ENCODE measurements around the gene VARS1. TPM values are rescaled to one million over a fixed set of nuclear protein-coding genes. Genes with fewer than 3 reads are reported as not detected.

VARS1 gene
- polyA plus RNA-seq, 2 of the 4 experiments (the other 2 are of a cell fraction): 17.7 to 57.2 TPM

GRCh38 chr6:31781244-31782125 is 14.1 kb downstream of the VARS1 start (continued):
- TF ChIP-seq MAZ (IDR thresholded peaks at IDR 0.05; ENCODE audit: borderline replicate concordance, low read depth, low read length): no peak
- TF ChIP-seq, protein P1, sequence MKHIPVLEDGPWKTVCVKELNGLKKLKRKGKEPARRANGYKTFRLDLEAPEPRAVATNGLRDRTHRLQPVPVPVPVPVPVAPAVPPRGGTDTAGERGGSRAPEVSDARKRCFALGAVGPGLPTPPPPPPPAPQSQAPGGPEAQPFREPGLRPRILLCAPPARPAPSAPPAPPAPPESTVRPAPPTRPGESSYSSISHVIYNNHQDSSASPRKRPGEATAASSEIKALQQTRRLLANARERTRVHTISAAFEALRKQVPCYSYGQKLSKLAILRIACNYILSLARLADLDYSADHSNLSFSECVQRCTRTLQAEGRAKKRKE (CRISPR knock-in tag; IDR thresholded peaks at IDR 0.05; ENCODE audit: low read depth): no peak
- no peak for TF ChIP-seq EP300 (IDR thresholded peaks at IDR 0.05)
- TF ChIP-seq CBX2 (IDR thresholded peaks at IDR 0.05; ENCODE audit: borderline replicate concordance, low read depth): no peak
- TF ChIP-seq NR3C1 (IDR thresholded peaks at IDR 0.05): no peak
- no peak for TF ChIP-seq HDAC2 (IDR thresholded peaks at IDR 0.05)
- no peak for TF ChIP-seq MYC (IDR thresholded peaks at IDR 0.05; ENCODE audit: borderline replicate concordance, low read length)

DNA sequence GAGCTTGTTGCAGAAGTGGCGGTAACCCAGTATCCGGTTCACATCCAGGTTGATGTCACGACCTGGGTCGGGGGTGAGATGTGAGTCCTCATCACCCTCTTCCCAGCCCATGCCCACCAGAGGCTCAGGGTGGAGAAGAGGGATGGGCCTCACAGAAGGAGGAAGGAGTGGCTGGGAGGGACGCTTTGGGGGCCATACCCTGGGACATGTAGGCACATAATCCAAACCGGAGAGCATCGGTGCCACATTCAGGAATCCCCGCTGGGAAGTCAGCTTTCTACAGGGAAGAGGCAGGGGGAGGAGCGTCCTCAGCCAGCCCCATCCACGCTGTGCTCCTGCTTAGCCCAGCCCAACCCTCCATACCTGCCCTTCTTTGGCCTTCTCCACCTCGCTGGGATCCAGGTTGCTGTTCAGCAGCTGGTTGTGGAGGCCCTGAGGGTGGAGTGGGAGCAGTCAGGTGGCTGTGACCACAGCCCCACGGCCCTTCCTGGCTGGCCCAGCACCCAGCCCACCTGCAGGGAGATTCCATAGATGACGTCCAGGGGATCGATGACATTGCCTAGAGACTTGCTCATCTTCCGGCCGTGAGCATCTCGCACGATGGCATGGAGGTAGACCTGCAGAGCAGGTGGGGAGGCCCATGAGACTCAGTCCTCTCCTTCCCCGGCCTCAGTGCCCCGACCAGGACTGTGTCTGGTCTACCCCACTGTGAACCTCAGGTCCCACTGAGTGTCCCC is 14.9 kb downstream of the VARS1 start:
- DNase-seq (ENCODE audit: low read depth in 1 of 2, low spot score in 1 of 2): no peak
- ChIA-PET POLR2A (no interaction called here), CTCF (interaction anchor here (0.7 to 3.6 kb wide), 6 partner anchors 7 to 22 kb away, joined by 3 to 17 read pairs (median 6); partner anchors contain the start of gene VARS1)
- Histone ChIP-seq H3K4me1 (peaks cover 23% of the 10 kb centered on the region), H3K4me3 (no peak overlapping the region), H3K9me3 (no peaks in the 10 kb centered on the region), H3K27ac (no peak overlapping the region), H3K4me2 (no peak overlapping the region)
- 85% methylated on average over 10 of the region's 20 CpGs for WGBS (ENCODE audit: missing lambda C conversion rate)
- ATAC-seq: no peak
- no peak for FAIRE-seq
- TF ChIP-seq, protein P2, sequence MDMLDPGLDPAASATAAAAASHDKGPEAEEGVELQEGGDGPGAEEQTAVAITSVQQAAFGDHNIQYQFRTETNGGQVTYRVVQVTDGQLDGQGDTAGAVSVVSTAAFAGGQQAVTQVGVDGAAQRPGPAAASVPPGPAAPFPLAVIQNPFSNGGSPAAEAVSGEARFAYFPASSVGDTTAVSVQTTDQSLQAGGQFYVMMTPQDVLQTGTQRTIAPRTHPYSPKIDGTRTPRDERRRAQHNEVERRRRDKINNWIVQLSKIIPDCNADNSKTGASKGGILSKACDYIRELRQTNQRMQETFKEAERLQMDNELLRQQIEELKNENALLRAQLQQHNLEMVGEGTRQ (IDR thresholded peaks at IDR 0.05): no peak
- TF ChIP-seq RAD21 (conservative IDR thresholded peaks at IDR 0.05 in 1 of 2, IDR thresholded peaks at IDR 0.05 in 1 of 2) (no peak), PHF8 (IDR thresholded peaks at IDR 0.05; ENCODE audit: borderline replicate concordance, low read depth) (no peak), KDM1A (IDR thresholded peaks at IDR 0.05; ENCODE audit: low read depth) (no peak), REST (IDR thresholded peaks at IDR 0.05) (no peak), TFCP2L1 (CRISPR knock-in tag; IDR thresholded peaks at IDR 0.05) (no peak), ZFP36 (IDR thresholded peaks at IDR 0.05; ENCODE audit: borderline replicate concordance, partially characterized antibody) (no peak)
- TF ChIP-seq, protein P3, sequence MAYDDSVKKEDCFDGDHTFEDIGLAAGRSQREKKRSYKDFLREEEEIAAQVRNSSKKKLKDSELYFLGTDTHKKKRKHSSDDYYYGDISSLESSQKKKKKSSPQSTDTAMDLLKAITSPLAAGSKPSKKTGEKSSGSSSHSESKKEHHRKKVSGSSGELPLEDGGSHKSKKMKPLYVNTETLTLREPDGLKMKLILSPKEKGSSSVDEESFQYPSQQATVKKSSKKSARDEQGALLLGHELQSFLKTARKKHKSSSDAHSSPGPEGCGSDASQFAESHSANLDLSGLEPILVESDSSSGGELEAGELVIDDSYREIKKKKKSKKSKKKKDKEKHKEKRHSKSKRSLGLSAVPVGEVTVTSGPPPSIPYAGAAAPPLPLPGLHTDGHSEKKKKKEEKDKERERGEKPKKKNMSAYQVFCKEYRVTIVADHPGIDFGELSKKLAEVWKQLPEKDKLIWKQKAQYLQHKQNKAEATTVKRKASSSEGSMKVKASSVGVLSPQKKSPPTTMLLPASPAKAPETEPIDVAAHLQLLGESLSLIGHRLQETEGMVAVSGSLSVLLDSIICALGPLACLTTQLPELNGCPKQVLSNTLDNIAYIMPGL (CRISPR knock-in tag; IDR thresholded peaks at IDR 0.05; ENCODE audit: borderline replicate concordance): no peak
- TF ChIP-seq, protein P4, sequence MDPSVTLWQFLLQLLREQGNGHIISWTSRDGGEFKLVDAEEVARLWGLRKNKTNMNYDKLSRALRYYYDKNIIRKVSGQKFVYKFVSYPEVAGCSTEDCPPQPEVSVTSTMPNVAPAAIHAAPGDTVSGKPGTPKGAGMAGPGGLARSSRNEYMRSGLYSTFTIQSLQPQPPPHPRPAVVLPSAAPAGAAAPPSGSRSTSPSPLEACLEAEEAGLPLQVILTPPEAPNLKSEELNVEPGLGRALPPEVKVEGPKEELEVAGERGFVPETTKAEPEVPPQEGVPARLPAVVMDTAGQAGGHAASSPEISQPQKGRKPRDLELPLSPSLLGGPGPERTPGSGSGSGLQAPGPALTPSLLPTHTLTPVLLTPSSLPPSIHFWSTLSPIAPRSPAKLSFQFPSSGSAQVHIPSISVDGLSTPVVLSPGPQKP (IDR thresholded peaks at IDR 0.05; ENCODE audit: low read depth, low read length): no peak

All from A549 (cell line).